ENCODE data around the gene ZGPAT.

- no peak for TF ChIP-seq CTCF (IDR thresholded peaks at IDR 0.05)
- no peak for TF ChIP-seq EP300 (IDR thresholded peaks at IDR 0.05)
- no peak for TF ChIP-seq POLR2AphosphoS5 (IDR thresholded peaks at IDR 0.05)
- no peak for TF ChIP-seq POLR2A (IDR thresholded peaks at IDR 0.05)
Observed at GRCh38 chr20:63754008-63754407, 46.2 kb downstream of the ZGPAT start.
